NCI-H2196 treated with DMSO at 0.1 percent for 48 hours (cell line): ENCODE measurements around the gene TOMM40L.
"Not testable (repeated sequence)": the region's sequence is repeated elsewhere in the genome, so short reads cannot be mapped to it uniquely, and the experiment has no call there.

ENCODE experiments used
- DNase-seq: peaks from one replicate; lab custom pipeline; 2025; ENCODE audit not compliant: unreplicated experiment; lab: John Stamatoyannopoulos, UW

Gene TOMM40L

DNA sequence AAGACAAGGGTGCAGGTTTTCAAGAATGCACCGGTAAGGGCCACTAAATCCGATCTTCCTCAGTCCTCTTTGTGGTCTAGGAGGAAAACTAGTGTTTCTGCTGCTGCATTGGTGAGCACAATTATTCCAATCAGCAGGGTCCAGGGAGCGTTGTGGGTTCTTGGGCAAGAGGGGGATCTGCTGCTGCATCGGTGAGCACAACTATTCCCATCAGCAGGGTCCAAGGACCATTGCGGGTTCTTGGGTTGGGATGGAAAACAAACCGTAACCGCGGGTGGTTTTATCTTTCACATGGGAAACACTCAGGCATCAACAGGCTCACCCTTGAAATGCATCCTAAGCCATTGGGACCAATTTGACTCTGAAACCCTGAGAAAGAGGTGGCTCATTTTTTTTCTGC, 25.7 kb downstream of the TOMM40L start:
- no peak for DNase-seq

DNA sequence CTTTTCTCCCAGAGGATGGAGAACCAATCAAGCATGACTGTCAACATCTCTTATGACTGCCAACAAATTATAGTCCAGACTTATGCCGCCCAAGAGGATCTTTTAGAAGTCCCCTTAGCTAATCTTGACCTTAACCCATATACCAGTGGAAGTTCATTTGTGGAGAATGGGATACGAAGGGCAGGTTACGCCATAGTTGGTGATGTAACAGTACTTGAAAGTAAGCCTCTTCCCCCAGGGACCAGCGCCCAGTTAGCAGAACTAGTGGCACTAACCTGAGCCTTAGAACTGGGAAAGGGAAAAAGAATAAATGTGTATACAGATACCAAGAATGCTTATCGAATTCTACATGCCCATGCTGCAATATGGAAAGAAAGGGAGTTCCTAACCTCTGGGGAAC, 29.4 kb downstream of the TOMM40L start:
- DNase-seq: not testable (repeated sequence)

DNA sequence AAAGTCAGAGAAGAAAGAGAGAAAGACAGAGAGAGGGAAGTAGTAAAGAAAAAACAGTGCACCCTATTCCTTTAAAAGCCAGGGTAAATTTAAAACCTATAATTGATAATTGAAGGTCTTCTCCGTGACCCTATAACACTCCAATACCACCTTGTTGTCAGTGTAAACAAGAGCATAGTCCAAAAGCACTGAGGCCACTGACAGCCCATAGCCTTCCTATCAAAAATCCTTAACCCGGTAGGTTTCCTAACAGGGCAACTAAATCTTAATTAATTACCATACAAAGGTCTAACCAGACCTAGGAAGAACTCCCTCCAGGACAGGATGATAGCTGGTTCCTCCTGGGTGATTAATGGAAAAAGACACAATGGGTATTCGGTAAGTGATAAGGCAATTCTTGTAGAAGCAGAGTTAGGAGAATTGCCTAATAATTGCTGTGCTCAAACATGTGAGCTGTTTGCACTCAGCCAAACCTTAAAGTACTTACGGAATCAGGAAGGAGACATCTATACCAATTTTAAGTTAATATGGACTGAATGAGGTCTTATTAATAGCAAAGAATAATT, 30.2 kb downstream of the TOMM40L start:
- DNase-seq: not testable (repeated sequence)

DNA sequence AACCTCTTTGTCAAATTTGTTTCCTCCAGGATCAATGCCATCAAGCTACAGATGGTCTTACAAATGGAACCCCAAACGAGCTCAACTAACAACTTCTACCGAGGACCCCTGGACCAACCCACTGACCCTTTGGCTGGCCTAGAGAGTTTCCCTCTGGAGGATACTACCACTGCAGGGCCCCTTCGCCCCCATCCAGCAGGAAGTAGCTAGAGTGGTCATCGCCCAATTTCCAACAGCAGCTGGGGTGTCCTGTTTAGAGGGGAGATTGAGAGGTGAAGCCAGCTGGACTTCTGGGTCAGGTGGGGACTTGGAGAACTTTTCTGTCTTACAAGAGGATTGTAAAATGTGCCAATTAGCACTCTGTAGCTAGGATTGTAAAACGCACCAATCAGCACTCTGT, 31.2 kb downstream of the TOMM40L start:
- DNase-seq: not testable (repeated sequence)

DNA sequence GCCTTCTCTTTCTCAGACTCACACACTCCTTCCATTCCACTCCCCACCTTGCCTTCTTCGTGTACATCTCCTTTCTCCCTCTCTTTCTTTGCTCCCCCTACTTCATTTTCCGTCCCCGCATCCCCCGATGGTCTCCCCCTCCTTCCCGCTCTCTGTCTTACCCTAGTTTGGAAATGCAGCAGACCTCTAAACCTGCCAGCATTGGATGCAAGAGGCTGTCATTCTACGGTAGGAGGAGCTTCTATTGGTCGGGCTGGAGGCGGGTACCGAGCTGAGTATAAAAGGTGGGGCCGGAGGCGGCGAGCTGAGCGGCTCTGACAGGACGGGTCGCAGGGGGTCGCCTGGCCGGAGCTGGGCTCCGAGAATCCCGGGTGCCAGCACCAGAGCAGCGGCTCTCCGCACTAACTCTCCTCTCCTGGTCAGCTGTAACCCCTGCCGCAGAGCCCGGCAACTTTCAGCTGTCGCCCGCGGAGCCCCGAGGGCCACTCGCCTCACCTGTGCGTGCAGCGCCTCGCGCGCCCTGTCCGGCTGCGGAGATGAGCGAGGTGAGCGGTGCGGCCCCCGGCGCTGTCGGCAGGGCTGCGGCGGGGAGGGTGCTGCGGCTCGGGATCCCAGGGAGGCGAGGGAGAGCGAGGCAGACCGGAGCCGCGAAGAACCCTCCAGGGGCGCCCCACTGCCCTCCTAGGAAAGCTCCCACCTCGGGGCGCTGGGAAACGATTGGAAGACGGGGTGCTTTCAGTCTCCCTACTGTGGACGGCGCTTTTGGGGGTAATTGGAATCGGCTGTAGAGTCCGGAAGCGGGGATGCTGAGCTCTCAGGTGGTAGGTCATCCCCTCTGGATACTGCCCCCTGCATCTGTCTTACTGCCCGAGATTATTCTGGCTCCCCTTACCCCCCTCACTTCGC, 32.8 kb downstream of the TOMM40L start, which contains the start of gene PCP4L1:
Gene PCP4L1 (plus strand): TSS at position 307 of the 906 bp plus-strand sequence. CDS start 230 bp downstream, at position 537.
- DNase-seq: peak; percentile 26

DNA sequence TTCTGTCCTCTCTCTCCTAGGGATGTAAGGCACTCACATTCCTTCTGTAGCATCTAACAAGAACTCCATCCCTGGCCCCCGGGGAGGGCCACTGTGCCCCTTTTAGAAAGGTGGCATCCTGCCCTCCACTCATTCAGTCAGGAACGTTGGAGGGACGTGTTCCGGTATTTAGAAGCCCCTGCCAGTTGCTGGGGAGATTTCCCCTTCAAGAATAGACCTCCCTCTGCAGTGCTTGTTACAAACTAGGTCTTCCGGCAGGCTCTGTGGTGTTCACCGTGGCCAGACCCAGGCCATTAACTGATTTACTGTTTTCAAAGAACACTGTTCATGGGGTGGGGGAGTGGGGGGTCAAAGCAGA, 33.5 kb downstream of the TOMM40L start:
- no peak for DNase-seq

DNA sequence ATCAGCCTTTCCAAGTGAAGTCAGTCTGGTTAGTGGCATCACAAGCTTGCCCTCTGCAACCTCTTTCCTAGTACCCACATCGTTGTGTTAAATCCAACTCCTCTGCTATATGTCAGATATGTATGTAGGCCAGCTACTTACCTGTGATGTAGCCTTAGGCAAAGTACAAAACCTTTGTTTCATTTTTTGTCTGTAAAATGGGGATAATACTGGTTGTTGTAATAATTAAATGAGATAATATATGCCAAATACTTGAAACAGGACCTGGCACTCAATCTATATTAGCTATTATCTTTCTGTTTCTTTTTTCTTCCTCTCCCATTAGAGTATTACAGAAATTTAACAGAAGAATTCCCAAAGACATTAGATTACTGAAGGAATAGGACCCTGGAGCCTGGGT, 33.9 kb downstream of the TOMM40L start:
- no peak for DNase-seq

DNA sequence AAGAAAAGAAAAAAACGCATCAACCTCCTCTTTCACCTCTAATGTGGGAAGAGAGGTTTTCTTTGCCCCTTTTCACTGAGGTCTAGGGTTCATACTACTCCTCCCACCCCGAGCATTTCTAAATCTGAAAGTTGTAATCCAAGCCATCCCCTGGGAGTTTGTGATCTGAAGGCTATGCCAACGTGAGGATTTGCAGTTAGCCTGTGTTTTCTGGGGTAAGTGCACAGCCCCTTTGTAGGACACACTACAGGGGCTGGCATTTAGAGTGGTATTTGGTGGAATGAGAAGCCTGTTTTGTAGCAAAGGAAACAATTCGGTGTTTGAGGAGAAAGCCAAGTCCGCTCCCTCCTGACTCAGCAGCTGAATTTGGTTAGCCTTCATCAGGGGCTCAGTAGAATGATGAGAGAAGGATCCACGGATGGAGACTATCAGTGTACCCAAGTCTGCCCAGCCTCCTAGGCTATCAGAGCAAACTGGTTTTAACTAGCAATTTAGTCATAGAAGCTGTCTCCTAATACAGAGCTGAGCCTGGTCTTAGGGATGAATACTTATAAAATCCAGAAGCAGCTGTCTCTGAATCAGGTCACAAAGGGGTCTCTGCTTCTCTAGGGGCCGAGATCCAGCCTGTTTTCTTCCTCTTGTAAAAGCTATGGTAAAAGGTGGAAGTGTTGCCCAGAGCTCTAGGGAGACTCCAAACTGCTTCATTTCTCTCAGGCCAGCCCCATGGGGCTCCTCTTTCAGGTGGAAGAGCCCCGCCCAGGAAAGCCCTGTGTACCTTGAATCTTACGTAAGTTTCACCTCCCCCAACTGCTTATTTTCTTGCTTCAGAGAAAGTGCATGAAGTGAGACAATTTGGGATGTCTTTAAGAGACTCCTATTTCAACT, 34.8 kb downstream of the TOMM40L start:
- no peak for DNase-seq

DNA sequence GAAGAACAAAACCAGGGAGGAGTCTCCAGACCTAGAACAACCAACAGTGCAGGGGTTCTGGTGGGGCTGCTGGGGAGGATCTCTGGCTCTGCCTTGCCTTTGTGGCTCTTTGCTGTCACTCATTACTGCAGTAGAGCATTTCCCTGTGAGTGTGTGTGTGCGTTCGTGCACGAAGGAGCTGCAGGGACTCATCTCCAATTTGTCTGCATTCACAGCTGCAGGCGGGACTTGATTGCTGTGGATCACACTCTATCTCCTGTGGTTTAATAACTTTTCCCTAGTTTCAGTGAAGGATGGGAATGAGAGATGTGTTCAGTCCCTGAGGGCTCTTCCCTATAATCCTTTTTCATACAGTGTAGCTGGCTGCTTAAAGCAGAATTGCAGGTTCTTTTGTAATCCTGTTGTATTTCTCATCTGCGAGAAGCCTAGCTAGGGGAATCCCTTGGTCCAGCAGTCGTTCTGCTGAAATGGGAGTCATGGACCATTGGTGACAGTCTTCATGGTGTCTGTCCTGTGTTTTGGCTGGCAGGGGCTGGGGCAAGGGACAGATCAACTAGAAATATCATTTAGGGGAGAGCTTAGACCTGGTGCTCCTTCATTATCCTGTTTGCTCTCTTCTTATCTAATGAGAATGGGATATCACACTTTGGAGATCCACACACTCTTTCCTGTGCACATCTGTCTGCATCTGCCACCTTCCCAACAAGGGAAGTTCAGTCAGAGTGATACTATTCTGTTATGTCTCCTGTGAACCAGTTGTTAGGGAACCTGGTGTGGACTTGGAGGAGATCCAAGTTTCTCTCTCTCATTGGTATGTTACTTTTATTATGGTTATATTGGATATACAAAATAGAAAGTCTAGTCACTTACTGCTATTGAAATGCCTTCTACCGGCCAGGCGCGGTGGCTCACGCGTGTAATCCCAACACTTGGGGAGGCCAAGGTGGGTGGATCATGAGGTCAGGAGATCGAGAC, 35.7 kb downstream of the TOMM40L start:
- no peak for DNase-seq

DNA sequence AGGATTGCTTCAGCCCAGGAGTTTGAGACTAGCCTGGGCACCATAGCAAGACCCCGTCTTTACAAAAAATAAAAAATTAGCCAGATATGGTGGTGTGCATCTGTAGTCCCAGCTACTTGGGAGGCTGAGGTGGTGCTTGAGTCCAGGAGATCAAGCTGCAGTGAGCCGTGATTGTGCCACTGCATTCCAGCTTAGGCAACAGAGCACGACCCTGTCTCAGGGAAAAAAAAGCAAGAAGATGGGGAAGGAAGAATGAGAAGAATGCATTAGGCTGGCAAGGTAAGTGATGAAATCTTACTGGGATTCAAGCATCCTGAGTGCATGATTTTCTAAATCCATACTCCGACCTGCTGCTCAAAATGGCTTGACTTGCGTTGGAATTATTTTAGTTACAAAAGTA, 39.4 kb downstream of the TOMM40L start:
- no peak for DNase-seq

DNA sequence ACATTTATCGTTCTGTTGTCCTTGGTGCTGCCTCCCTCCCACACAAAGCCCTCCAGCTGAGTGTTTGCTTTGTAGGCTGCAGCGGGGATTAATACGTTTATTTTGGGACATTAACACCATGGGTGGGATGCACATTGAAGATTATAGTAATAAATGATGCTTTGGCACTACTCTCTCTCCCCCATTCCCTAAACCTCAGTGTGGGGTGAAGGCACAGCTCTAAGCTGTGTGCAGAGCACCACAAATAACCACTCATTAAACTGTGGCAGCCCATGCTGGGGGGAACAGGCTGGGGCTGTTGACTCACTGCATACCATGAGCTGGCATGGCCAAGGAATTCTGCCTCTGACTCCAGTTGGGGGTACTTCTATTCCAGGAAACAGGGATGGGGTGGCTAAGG, 40.3 kb downstream of the TOMM40L start:
- DNase-seq: no peak

DNA sequence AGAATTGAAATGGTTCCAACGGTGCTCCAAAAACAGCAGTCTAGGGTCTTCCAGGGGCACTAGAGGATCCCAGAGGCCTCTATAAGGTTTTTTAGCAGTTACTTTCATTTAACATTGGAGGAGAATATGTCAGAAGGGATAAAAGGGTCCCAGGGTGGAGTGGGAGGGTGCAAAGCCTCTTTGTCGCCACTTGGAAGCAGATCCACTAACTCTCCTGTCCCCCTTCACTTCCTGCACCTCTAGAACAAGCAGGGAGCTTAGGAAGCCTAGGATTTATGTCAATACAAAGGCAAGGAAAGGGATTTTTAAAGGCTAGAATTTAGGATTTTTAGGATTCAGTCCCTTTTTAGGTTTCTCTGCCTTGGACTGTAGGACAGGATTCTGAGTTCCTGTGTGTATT, 41.0 kb downstream of the TOMM40L start:
- DNase-seq: no peak

DNA sequence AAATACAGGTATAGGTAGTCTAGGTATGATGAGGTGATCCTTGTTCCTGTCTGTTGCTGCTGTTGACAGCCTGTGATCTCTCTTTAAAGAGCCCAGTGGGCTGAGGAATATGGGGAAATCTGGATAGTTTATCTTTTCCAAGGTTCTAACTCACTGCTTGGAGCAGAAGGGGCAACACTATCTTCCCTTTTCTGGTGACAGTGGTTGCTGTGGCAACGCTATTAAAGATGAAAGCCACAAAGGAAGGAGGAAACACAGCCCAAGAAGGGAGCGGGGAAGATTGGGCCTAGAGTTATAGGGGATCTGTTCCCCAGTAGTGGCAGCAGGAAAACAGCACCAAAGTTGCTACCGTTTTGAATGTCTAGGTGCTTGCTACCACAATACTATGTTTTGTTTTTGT, 41.5 kb downstream of the TOMM40L start:
- no peak for DNase-seq

DNA sequence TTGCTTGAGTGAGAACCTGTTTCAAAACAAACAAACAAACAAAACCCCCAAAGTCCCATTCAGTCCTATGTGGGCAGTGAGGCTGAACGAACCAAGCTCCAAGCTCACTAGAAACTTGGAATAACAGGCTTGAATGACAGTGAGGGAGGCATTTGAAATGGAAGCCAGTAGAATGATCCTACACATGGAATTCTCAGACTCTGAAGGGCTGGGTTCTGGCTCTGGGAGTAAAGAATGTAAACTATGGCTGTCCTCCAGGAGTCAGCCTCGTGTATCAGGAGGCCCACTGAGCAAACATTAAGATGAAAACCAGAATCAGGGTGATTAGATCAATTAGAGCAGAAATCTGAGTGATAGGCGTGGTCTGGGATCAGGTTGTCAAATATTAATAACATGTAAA, 47.5 kb downstream of the TOMM40L start:
- no peak for DNase-seq

DNA sequence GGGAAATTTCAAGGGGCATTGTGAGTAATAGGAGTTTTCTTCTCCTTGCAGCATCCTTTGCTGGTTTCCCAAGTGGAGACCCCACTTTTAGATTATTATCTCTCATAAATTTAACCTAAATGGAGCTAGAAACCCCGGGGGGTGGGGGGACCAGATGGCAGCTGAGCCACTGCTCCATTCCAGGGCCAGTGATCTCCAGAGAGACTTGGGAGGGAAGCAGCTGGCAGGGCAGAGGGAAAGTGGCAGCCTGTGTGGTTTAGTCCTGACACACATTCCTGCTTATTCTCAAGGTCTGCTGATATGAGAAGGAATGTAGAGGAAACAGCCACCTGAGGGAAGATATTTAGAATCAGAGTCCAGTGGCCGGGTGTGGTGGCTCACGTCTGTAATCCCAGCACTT, 49.0 kb downstream of the TOMM40L start:
- DNase-seq: no peak
